ENCODE results near the gene SMG7.
A peak's percentile ranks its signal among the peaks of the same experiment; 100 is the strongest.

The SMG7 gene

GRCh38 chr1:183514235-183514634, 41.9 kb downstream of the SMG7 start:
- DNase-seq, result no peak

- DNase-seq, result no peak
Measured at GRCh38 chr1:183515002-183515689, 42.8 kb downstream of the SMG7 start.

GRCh38 chr1:183516725-183517124, 44.4 kb downstream of the SMG7 start:
- no peak for DNase-seq

GRCh38 chr1:183517401-183517800, 45.1 kb downstream of the SMG7 start:
- DNase-seq, result no peak

- DNase-seq, result no peak
Measured at GRCh38 chr1:183520379-183520778, 48.1 kb downstream of the SMG7 start.

- DNase-seq, result no peak
Measured at GRCh38 chr1:183522104-183522503, 49.8 kb downstream of the SMG7 start.

GRCh38 chr1:183528577-183528976, 56.3 kb downstream of the SMG7 start:
- no peak for DNase-seq

GRCh38 chr1:183533617-183534174, 61.4 kb downstream of the SMG7 start:
- DNase-seq, result no peak

GRCh38 chr1:183537405-183537804, 65.1 kb downstream of the SMG7 start:
- DNase-seq, result no peak

GRCh38 chr1:183543619-183544204, 71.4 kb downstream of the SMG7 start:
- peak in 1 of 2 donors; percentile 65 for DNase-seq

GRCh38 chr1:183544598-183545297, 72.4 kb downstream of the SMG7 start:
- no peak for DNase-seq

GRCh38 chr1:183546427-183546826, 74.1 kb downstream of the SMG7 start:
- no peak for DNase-seq

GRCh38 chr1:183548116-183548515, 75.8 kb downstream of the SMG7 start:
- no peak for DNase-seq

GRCh38 chr1:183550915-183551314, 78.6 kb downstream of the SMG7 start:
- DNase-seq, result no peak

GRCh38 chr1:183551924-183552323, 79.6 kb downstream of the SMG7 start:
- DNase-seq, result no peak

GRCh38 chr1:183552441-183552840, 80.1 kb downstream of the SMG7 start:
- DNase-seq, result no peak

- no peak for DNase-seq
Measured at GRCh38 chr1:183552891-183553290, 80.6 kb downstream of the SMG7 start.

- DNase-seq, result no peak
Measured at GRCh38 chr1:183553331-183553730, 81.0 kb downstream of the SMG7 start.

GRCh38 chr1:183553764-183554163, 81.5 kb downstream of the SMG7 start:
- no peak for DNase-seq

- DNase-seq, result no peak
Measured at GRCh38 chr1:183554577-183554976, 82.3 kb downstream of the SMG7 start.

GRCh38 chr1:183559061-183559460, 86.8 kb downstream of the SMG7 start:
- DNase-seq, result no peak

- DNase-seq, result no peak
Measured at GRCh38 chr1:183562701-183563100, 90.4 kb downstream of the SMG7 start.

GRCh38 chr1:183565261-183565660, 93.0 kb downstream of the SMG7 start:
- DNase-seq, result no peak

GRCh38 chr1:183566026-183566425, 93.7 kb downstream of the SMG7 start:
- DNase-seq, result no peak
